ENCODE data around the gene HDAC9.

The HDAC9 gene

DNA sequence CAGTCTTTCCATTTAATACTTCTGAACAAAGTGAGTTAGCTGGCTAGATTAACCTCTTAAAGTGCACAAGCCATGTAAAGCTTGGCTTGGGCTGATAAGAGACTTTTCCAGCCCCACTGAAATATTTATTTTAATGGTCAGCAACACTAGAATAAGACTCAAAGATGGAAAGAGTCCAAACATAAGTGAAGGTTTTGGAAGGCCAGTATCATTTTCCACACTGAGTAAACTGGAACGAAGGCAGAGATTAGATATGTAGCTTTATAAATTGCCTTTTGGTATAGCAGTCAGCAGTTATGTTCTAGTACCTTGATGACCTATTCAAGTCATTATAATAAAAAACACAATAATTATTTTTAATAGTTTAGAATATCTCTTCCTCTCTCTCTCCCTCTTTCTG, 102.2 kb downstream of the HDAC9 start:
- DNase-seq = no peak

DNA sequence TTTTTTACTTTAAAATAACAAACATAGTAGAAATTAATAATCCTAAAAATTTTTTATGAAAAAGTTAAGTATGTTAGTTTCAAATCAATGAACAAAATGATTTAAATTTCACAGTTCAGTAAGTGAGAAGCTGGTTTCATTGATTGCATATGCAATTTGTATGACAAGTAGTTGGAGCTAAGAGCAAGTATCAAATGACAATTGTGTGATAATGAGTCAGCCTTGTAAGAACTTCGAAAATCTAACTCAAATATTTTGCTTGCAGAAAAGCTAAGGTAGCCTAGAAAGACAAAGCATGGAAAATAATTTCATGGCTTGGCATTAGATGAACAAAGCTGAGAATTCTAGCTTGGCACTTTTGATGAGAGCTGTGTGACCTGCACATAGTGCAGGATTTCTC, 111.5 kb downstream of the HDAC9 start:
- no peak for DNase-seq

DNA sequence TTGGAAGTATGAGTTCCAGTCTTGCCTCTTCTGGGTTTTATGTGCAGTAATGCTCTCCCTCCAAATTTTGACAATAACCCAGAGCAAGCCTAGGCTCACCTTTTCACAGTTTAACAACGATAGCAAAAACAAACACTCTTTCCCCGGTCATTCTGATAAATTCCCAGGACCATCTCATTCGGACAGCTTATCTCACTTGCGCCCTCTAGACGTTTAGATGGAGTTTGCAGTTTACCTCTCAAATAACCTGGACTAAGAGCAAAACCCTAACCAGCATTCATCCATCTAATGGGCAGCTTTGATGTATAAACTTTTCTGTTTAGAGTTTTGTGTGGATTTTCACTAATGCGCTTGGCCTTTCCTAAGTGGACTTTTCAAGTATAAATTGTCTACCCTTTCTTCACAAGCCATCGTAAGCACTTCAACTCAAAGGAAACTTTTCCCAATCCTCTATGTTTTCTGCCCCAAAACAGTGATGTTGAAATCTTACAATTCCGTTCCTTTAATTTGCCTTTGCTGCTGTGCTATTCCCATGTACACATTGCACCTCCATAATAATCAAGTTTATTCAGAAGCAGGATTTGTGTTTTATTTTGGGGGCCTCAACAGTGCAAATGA, 114.9 kb downstream of the HDAC9 start:
- DNase-seq = no peak

DNA sequence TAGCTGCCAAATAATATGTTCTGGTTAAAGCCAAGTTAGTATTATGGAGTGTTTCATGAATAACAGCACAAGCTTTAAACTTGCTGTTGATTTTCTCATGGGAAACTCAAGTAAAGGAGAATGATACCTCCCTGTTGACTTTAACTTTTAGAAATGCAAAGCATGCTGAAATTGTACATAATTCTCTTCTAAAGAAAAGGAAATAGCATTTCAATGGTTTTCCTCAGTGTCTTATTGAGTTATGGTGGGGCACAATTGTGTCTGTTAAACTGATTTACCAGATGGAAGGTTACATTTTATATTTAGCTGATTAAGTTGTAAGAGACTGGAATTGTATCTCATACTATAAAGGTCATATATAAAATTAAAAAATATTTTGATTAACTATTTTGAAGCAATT, 119.3 kb downstream of the HDAC9 start:
- no peak for DNase-seq

DNA sequence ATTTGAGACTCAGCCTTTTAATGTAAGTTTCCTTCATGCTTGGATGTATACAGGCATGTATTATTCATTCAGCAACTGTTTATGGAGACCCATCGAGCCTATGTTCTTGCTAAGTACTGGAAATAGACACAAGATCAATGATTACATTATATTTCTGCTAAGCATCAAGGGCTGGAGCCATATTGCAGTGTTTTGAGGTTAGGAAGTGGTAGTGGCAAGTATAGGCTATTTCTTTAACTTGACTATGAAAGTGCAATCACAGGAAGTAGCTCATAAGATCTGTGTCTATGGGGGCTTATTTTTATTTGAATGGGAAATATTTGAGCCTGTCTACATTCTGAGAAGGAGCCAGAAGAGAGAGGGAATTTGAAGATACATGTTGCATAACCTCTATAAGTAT, 123.8 kb downstream of the HDAC9 start:
- no peak for DNase-seq

DNA sequence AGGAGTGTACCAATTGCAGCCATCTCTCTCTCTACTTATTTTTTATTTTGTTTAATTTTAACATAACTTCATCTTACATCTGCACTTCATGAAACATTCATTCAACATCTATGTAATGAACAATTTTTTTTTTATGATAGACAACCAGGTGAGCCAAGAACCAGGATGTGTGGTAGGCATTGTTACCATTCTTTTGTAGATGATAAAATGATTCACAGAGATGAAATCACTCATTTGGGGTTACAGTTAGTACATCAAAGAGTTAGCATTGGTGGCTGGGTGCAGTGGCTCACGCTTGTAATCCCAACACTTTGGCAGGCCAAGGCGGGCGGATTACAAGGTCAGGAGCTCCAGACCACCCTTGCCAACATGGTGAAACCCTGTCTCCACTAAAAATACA, 127.8 kb downstream of the HDAC9 start:
- no peak for DNase-seq

DNA sequence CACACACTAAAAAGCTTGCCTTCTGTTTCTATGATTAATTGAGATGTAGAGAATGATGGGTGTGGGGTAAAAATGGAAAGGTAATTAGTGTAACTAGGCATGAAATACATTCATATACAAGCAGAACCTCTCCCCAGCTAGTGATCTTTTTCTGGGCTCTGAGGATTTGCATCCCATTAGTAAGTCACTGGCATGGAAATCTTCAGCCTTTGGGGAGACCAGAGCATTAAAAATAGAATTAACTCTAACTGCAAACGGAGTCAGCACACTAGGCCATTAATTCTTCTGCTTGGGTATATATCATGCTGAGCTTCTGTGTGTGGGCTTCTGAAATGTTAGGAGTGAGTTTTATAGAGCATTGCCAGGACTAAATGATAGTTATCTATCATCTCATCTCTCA, 128.9 kb downstream of the HDAC9 start:
- no peak for DNase-seq

DNA sequence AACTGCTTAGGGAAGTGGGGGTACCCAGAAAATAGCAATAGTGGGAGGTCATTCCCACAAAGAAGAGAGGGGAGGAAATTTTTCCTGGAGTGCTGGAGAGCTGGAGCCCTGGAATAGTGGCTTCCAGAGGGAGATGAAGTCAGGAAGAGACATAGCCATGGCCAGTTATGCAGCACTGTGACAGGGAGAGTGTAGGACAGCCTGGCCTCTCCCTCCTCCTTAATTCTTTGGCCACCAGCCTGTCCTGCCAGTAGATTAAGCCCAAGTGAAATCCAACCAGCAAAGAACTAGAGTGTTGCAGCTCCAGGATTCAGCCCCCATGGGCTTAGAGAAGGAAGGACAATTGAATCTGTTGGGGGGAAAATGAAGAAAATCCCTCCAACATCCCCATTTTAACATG, 130.5 kb downstream of the HDAC9 start:
- no peak for DNase-seq

DNA sequence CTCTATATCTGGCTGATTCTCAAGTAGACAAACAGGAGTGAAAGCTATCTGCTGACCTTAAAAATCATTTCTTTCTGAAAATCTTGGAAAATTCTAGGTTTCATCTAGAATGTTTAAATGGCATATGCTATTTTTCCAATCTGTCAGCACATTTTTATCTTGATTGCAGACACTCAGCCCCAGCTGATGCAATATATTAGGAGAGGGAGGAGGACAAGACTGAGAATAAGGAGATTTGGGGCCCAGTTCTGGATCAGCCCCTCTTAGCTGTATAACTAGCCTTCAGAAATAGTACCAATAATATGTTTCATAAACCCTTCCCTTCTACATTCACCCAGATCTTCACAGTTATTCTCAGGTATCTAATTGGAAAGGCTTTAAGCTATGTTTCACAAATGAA, 131.2 kb downstream of the HDAC9 start:
- DNase-seq = no peak

DNA sequence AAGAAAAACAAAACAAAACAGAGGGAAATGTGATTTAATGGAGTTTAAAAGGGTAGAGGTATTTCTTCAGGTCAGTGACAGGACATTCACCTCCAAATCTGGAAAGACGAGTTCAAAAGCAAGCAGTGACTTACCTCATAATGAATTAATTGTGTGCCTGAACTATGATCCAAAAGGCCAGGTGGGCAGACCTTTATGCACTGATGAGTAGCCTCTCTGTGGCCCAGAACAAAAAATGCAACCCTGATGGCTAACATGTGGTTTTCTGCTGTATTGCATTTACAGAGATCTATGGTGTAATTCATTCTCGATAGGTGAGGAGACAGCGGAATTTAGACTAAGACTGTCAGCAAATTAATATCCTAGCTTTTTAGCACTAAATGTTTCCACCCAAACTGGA, 142.0 kb downstream of the HDAC9 start:
- no peak for DNase-seq

DNA sequence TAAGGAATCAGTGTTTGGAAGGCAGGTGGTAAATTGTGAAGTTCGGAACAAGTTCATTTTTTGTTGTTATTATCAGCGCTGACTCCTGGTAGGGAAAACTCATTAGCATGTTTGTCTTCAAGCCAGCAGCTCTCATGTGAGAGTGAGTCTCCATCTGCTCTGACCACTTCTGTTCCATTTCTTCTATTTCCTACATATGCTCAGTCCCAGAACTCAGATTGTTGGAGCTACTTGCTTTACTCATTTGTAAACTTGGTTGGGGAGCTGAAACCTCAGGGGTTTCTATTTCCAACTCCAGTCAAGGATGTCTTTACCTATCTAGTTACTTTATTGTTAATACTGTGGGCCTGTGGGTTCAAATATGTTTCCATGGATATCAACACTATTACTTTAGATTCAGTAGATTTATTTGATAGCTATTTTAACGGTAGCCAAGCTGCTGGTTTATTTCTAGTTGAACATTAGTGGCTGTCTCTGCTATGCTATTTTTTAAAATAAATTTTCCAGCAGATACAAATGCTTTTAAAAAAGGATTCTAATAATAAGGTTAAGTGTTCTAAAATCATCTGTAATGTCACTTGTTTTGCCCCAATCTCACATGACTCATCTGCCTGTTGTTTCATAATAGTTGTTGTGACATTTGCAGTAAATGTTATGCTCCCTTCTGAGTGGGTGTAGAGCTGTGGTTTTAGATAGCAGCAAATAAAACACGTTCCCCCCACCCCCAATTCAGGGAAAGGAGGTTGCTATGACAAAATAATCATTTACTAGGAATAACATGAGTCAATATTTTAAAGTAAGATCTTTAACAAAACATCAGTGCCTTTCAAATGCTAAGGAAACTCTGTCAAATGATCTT, 143.3 kb downstream of the HDAC9 start:
- no peak for DNase-seq

DNA sequence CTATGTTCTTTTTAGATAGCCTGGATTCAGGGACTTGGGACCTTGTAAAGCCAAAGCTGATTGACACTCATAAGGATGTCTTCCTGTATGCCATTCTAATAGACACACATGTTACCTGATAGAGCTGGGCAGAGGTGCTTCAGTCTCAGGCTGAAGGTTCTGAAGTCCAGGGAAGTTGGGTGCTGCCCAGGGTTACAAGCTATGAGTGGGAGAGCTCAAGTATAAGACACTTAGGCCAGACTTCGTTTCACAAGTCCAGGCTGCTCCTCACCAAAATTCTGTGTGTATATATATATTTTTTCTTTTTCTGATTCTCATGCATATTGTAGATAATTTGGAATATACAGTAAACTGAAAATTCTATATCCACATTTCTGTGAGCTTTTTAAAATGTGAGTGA, 144.2 kb downstream of the HDAC9 start:
- DNase-seq = no peak

DNA sequence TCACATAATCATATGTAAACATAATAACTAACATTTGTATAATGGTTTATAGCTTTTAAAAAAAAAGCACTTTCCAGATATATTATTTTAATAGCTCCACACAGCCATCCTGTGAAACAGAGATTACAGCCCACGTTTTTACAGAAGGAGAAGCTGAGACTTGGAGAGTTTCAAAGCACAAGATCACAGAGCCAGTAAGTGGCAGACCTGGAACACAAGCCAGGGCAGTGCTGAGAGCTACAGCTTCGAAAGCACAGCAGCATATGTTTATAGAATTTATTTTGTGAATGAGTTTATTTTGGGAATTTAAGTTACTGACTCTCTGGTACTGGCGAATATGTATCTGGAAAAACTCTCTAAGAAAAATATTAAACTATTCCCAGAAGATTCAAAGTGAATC, 149.4 kb downstream of the HDAC9 start:
- DNase-seq = no peak

DNA sequence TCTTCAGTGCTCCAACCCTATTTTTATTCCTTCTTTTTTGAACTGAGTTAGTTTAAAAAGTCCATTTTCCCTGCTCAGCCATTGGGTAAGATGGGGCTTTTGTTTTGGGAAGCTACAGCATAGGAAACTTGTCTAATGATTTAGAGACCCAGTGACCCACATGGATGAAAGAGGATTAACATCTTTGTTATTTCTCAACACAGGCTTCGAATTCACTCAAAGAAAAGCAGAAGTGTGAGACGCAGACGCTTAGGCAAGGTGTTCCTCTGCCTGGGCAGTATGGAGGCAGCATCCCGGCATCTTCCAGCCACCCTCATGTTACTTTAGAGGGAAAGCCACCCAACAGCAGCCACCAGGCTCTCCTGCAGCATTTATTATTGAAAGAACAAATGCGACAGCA, 152.0 kb downstream of the HDAC9 start:
- DNase-seq = no peak

DNA sequence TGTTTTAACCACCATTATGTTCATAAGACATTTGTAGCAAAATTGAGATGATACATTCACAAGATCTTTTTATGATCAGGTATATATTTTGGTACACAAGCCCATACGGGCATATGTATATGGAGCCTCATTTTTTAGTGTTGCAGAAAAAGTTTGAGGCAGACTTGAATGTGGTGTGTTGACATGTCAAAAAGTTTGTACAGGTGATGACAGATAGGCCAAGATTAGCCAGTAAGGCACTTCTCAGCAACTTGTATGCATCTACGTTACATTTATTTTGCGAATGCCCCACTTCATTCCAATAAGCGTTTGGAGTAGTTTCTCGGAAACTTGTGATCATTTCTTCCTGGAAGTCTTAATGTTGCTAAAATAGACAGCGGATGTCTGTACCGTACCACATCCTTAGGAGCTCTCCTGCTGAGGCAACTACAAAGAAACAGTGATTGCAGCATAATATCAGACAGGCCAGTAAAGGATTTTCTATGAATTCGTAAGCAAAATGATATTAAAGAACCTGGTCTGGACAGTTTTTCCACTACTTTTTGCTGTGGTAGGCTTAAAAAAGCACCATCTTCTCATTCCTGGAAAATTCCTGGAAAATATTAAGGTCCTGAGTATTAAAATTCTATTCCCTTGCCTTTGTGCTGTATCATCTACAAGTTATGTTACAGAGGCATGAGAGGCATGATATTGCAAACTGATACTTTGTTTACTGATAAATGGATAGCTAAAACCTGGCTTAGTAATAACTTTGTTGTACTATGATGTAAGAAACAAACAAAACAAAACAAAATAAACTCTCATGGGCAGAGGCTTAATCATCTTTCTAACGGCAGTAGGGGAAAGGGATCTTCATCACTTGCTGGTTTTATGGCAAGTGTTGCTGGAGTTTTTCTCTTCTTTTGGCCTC, 153.6 kb downstream of the HDAC9 start:
- DNase-seq = no peak

DNA sequence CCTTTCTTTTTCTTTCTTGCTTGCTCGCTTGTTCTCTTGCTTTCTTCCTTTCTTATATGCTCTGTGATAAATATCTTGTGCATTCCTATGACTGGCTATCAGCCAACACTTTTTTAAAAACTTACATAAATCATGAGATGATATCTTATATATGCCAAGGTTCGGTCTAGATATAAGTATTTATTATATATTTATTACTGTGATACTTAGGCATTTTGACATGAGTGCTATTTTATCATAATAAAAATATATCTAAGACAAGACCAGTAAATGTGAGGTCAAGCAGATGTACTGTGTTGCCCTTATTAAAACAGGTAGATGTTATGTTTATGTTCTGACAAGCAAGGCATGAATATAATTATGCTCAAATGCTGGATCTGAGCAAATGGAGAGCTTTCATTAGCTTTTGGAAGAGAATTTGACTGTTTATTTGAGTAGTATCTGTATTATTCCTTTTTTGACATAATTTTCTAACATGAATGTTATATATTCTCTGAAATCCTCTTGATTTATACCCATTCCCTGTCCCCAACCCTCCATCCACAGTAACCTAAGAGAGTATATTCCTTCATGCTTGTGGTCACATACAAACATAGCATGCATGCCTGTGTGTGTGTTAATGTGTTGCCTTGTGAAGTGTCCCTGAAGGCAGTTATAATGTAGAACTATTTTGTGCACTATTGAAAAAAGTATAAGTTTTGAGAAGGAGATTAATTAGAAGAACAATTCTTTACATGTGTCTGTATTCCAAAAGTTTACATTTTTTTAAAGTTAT, 158.0 kb downstream of the HDAC9 start:
- DNase-seq = no peak

DNA sequence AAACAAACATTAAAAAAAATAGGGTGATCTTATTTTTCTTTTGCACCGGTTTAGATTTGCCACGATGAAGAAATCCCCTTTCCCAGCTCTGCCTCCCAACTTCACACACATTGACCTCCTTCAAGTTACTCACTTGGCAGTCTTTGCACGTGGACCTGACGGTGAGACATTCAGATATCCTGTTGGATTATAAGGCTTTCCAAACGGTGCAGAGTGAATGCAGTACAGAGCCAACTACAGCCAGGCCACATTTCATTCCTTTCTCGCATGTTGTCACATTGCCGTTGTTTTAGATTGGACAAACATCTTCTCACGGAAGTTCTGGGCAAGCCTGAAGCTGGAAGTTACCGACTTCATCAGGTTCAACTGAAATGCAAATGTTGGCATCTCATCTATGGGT, 159.2 kb downstream of the HDAC9 start:
- DNase-seq = no peak

DNA sequence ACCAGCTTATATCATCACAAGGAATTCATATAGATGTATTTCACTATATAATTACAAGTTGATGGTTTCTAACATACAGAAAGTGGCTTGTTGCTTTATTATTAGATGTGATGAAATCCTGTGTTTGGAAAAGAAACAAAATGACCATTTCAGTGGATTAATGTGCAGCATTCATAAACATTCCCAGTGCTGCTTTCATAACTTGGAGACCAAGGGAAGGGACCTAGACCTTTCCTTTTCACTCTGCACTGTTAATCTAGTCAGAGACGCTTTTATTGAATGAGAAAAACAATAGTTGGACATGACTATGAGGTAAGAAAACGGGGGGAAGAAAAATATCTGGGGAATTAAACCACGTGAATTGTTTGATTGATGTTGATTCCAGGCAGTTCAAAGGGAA, 160.0 kb downstream of the HDAC9 start:
- DNase-seq = no peak

DNA sequence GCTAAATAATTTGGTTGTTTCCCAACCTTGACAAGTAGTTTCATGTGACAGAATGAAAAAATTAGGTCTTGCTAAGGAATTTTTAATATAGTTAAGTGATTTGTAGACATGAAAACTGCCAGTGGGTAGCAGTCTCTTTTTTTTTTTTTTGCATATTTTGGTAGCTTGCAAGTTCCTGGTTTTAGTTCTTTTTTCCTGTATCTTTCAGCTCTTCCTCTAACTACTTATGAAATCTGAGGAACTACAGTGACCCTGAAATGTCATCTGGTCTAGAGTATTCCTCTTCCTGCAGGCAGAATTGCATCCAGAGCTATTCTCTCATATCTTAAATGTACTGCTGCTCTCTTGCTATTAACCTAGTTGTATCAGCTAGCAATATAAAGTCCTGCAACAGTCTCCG, 160.4 kb downstream of the HDAC9 start:
- no peak for DNase-seq

DNA sequence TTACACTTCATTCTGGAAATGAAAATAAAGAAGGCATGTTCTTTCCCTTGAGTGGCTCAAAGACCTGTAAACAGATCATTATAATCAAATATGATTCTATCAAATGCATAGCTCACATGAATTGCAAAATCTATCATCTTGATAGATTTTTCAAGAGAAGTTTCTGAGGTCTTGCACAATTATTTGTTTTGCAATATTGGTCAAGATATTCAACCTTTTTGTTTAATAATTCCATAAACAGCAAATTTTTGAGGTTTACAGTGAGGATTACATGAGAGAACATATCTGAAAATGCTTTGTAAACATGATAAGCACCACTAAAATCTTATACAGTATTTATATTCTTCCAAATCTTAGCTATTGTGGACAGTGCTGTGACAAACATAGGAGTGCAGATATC, 160.8 kb downstream of the HDAC9 start:
- DNase-seq = no peak

DNA sequence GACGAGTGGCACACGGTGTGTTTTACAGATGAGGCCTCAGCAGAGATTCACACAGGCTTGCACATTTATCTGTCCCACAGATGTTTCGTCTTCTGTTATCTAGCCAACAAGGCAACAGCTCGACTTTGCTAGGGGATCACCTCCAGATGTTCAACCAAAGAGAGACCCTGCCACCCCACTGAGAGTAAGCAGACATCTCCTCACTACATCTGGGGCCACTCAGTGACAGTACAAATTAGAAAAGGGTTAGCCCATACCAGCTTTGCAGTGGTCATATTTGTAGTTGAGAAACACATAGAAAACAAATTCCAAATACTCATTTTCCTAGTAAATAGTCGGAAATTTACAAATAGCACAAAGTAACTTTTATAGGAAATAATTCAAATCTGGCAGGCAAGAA, 164.2 kb downstream of the HDAC9 start:
- DNase-seq = no peak

DNA sequence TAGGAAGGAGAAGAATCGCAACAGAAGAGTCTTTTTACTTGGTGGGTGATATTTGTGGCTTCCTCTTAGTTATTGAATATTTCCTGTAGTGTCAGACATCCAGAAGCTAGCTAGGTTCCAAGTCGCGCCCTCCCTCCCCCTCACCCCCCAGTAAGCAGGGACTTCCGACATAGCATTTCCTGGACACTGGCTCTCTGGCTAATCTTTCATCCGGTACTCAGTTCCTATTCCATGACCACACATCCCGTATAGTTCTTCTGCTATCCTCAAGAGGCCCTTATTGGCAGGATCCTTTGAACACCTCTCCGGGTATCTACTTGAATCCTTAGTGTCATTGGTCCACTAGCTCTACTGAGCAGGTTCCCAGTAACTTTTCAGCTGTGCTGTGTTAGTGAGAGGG, 167.8 kb downstream of the HDAC9 start:
- DNase-seq = no peak

Measured in activated naive CD4-positive, alpha-beta T cell treated with anti-CD3 and anti-CD28 coated beads, Interleukin-2, amount 50 U/mL, for 16 hours (primary cell).